ENCODE data around the gene CCDC194. TPM values are rescaled to one million over a fixed set of nuclear protein-coding genes. Genes with fewer than 3 reads are reported as not detected.

Gene CCDC194
- total RNA-seq, 4 donors from 2014 or later, result not detected

DNA sequence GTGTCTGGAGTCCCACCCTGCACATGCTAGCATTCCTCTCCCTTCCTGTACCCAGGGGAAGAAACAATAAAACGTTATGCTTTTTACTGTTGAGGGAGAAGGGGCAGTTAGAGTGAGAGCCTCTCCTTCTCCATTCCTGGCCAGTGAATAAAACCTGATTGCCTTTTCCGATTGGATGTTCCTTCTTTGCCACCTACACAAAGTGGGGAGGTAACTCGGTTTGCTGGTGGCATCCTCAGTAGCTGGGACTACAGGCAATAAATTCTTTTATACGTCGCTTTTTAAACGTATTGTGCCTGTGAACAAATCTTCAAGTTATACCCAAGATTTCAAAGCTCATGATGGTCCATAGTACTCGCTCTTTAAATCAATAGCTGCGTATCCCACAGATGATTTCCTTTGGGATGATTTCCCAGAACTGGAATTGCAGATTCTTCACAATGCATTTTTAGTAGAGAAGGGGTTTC, 25.2 kb upstream of the CCDC194 start:
- peak overlapping the region; percentile 25 to 87 (median 56) for H3K4me3 ChIP-seq
- H3K36me3 ChIP-seq, result no peaks in the 10 kb centered on the region
- no peaks in the 10 kb centered on the region for H3K27me3 ChIP-seq
- peak overlapping the region; percentile 68 to 92 (median 80) for H3K27ac ChIP-seq
- intact Hi-C loops (cut with DNase I; ENCODE audit: low total_unique reads) (no loop called here), in situ Hi-C loops (cut with MboI; ENCODE audit: low pct_ligation_motif_present in 1 of 4, low pct_unique_long_range_greater_than_20kb in 1 of 4, low sequenced_read_pairs in 3 of 4) (no loop called here)
- TF ChIP-seq POLR2A (IDR thresholded peaks at IDR 0.05) (no peak), POLR2AphosphoS5 (IDR thresholded peaks at IDR 0.05) (no peak), EP300 (IDR thresholded peaks at IDR 0.05; ENCODE audit: low read depth) (no peak)
- TF ChIP-seq, protein P1, sequence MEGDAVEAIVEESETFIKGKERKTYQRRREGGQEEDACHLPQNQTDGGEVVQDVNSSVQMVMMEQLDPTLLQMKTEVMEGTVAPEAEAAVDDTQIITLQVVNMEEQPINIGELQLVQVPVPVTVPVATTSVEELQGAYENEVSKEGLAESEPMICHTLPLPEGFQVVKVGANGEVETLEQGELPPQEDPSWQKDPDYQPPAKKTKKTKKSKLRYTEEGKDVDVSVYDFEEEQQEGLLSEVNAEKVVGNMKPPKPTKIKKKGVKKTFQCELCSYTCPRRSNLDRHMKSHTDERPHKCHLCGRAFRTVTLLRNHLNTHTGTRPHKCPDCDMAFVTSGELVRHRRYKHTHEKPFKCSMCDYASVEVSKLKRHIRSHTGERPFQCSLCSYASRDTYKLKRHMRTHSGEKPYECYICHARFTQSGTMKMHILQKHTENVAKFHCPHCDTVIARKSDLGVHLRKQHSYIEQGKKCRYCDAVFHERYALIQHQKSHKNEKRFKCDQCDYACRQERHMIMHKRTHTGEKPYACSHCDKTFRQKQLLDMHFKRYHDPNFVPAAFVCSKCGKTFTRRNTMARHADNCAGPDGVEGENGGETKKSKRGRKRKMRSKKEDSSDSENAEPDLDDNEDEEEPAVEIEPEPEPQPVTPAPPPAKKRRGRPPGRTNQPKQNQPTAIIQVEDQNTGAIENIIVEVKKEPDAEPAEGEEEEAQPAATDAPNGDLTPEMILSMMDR (IDR thresholded peaks at IDR 0.05), result no peak
- H3K4me1 ChIP-seq, result peaks cover 0 to 12% (median 11%) of the 10 kb centered on the region in 4 donors
- no peak for DNase-seq
- H3K9me3 ChIP-seq, result no peaks in the 10 kb centered on the region
- WGBS, 2 donors (ENCODE audit: low coverage in 1 of 2), result 11 to 22% methylated on average over 6 to 8 of the region's 8 CpGs

DNA sequence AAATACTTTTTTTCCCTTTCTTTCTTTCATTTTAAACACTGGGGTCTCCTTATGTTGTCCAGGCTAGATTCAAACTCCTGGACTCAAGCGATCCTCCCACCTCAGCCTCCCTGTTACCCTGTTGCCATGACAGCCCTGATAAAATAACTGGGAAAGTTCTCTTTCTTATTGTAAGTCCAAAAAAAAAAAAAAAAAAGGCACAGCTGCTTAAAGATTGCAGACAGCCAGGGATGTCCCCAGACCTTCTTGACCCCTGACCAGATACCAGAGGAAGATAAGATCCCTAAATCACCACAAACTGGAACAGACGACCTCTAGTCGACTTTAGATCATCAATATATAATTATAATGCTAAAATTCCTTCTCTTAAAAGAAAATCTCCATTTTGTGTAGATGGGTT, 24.7 kb upstream of the CCDC194 start:
- no peak for DNase-seq
- H3K27ac ChIP-seq, result peak overlapping the region in 1 of 4 donors; percentile 92
- WGBS, 2 donors (ENCODE audit: low coverage in 1 of 2), result 57 to 61% methylated on average over 3 of the region's 3 CpGs

DNA sequence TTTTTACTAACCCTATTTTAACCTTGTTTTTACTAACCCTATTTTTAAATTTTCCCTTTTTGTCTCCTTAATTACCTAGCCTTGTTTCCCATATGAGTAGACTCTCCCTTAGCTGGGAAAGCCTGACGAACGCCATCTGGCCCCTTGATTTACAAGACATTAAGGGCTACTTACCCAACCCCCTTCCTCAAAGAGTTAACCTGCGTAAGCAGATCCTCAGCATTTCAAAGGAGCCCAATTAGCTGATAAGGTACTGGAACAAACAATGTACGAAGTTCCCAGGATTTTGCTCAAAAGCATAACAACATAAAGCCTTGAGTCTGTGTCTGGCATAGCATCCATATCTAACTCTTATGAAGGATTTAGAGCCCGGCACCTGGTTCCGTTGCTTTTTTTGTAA, 21.1 kb upstream of the CCDC194 start:
- Histone ChIP-seq H3K4me1 (peaks cover 0 to 23% (median 8%) of the 10 kb centered on the region in 4 donors), H3K27me3 (no peaks in the 10 kb centered on the region), H3K4me3 (no peak overlapping the region), H3K36me3 (no peaks in the 10 kb centered on the region), H3K9me3 (no peaks in the 10 kb centered on the region), H3K27ac (no peak overlapping the region)
- no peak for TF ChIP-seq EP300 (IDR thresholded peaks at IDR 0.05; ENCODE audit: low read depth)
- DNase-seq, result no peak
- WGBS, 2 donors (ENCODE audit: low coverage in 1 of 2), result 72 to 84% methylated on average over 6 of the region's 6 CpGs
- intact Hi-C loops (cut with DNase I; ENCODE audit: low total_unique reads) (no loop called here), in situ Hi-C loops (cut with MboI; ENCODE audit: low pct_ligation_motif_present in 1 of 4, low pct_unique_long_range_greater_than_20kb in 1 of 4, low sequenced_read_pairs in 3 of 4) (no loop called here)

More for the DNA sequence above, 24.7 kb upstream of the CCDC194 start:
- intact Hi-C loops (cut with DNase I; ENCODE audit: low total_unique reads) (no loop called here), in situ Hi-C loops (cut with MboI; ENCODE audit: low pct_ligation_motif_present in 1 of 4, low pct_unique_long_range_greater_than_20kb in 1 of 4, low sequenced_read_pairs in 3 of 4) (no loop called here)
- Histone ChIP-seq H3K27me3 (no peaks in the 10 kb centered on the region), H3K4me1 (peaks cover 0 to 12% (median 11%) of the 10 kb centered on the region in 4 donors), H3K36me3 (no peaks in the 10 kb centered on the region), H3K4me3 (peak overlapping the region in 2 of 4 donors; percentile 78 to 87), H3K9me3 (no peaks in the 10 kb centered on the region)
- TF ChIP-seq EP300 (IDR thresholded peaks at IDR 0.05; ENCODE audit: low read depth), result no peak
- TF ChIP-seq POLR2AphosphoS5 (IDR thresholded peaks at IDR 0.05), result no peak
- TF ChIP-seq POLR2A (IDR thresholded peaks at IDR 0.05), result no peak
- TF ChIP-seq, protein P1 (IDR thresholded peaks at IDR 0.05), result no peak

DNA sequence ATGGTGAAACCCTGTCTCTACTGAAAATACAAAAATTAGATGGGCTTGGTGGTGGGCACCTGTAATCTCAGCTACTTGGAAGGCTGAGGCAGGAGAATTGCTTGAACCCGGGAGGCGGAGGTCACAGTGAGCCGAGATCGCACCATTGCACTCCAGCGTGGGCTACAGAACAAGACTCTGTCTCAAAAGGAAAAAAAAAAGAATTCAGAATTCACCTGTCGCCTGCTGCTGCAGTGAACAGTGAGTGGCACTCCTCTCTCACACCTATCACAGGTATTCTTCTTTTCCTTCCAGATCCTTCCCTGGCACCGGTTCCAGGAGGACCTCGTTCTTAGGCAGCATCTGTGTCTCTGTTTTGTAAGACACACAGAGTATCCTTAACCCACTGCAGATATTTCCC, 20.1 kb upstream of the CCDC194 start:
- in situ Hi-C loops (cut with MboI; ENCODE audit: low pct_ligation_motif_present in 1 of 4, low pct_unique_long_range_greater_than_20kb in 1 of 4, low sequenced_read_pairs in 3 of 4) (no loop called here), intact Hi-C loops (cut with DNase I; ENCODE audit: low total_unique reads) (no loop called here)
- 80 to 94% methylated on average over 1 to 8 of the region's 8 CpGs for WGBS, 2 donors (ENCODE audit: low coverage in 1 of 2)
- TF ChIP-seq POLR2A (IDR thresholded peaks at IDR 0.05) (no peak), POLR2AphosphoS5 (IDR thresholded peaks at IDR 0.05) (no peak), EP300 (IDR thresholded peaks at IDR 0.05; ENCODE audit: low read depth) (no peak)
- TF ChIP-seq, protein P1 (IDR thresholded peaks at IDR 0.05), result no peak
- no peaks in the 10 kb centered on the region for H3K27me3 ChIP-seq
- no peaks in the 10 kb centered on the region for H3K9me3 ChIP-seq
- DNase-seq, result no peak
- H3K4me1 ChIP-seq, result peaks cover 0 to 21% (median 6%) of the 10 kb centered on the region in 4 donors
- H3K36me3 ChIP-seq, result no peaks in the 10 kb centered on the region
- no peak overlapping the region for H3K27ac ChIP-seq
- H3K4me3 ChIP-seq, result no peak overlapping the region

DNA sequence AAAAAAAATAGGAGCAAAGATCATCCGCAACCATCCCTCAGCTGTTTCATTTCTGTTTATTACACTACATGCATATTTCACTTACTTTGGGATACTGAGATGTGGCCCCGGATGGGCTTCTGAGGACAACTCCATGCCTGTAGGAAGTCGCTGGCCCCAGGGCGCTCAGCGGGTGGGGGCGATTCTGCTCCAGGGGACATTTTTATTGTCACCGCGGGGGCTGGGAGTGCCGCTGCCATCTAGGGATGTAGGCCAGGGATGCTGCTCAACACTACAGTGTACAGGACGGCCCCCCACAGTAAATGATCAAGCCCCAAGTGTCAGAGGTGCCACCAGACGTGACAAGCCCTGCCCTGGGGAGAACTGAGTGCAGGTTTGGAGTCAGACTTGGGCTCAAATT, 17.8 kb upstream of the CCDC194 start:
- TF ChIP-seq, protein P1 (IDR thresholded peaks at IDR 0.05), result no peak
- no peak for TF ChIP-seq POLR2A (IDR thresholded peaks at IDR 0.05)
- TF ChIP-seq POLR2AphosphoS5 (IDR thresholded peaks at IDR 0.05), result no peak
- no peak for TF ChIP-seq EP300 (IDR thresholded peaks at IDR 0.05; ENCODE audit: low read depth)
- in situ Hi-C loops (cut with MboI; ENCODE audit: low pct_ligation_motif_present in 1 of 4, low pct_unique_long_range_greater_than_20kb in 1 of 4, low sequenced_read_pairs in 3 of 4) (no loop called here), intact Hi-C loops (cut with DNase I; ENCODE audit: low total_unique reads) (no loop called here)
- no peak for DNase-seq
- H3K36me3 ChIP-seq, result no peaks in the 10 kb centered on the region
- no peaks in the 10 kb centered on the region for H3K27me3 ChIP-seq
- H3K27ac ChIP-seq, result peak overlapping the region in 2 of 4 donors; percentile 29 to 77
- H3K9me3 ChIP-seq, result no peaks in the 10 kb centered on the region
- H3K4me3 ChIP-seq, result no peak overlapping the region
- H3K4me1 ChIP-seq, result peaks cover 0 to 27% (median 6%) of the 10 kb centered on the region in 4 donors
- WGBS, 2 donors (ENCODE audit: low coverage in 1 of 2), result 60 to 87% methylated on average over 1 to 11 of the region's 11 CpGs
